A673 (cell line): Measurements from ENCODE around the gene ABCG8. TPM values are rescaled to one million over a fixed set of nuclear protein-coding genes. Genes with fewer than 3 reads are reported as not detected.

ENCODE experiments used
- BruUV-seq: library from RNA; stranded (reverse); fragments of 400-500 nt; replicated peaks from 2 replicates; lab custom pipeline; 2021; lab: Mats Ljungman, UMichigan
- CTCF ChIA-PET: fragments of 300-600 bp; sonication (Branson Sonifier 250); formaldehyde crosslinking; loops from one replicate; lab custom pipeline; 2022; ENCODE audit warnings: antibody characterized with exemption; lab: Charles Lee
- POLR2A ChIA-PET: fragments of 300-600 bp; sonication (Branson Sonifier 250); formaldehyde crosslinking; loops from one replicate; lab custom pipeline; 2022; ENCODE audit warnings: antibody characterized with exemption; ENCODE audit not compliant: low non-redundant PET; lab: Charles Lee
- DNase-seq: peaks from one replicate; pipeline ENCODE4 v3.0.0-alpha.2; 2015; ENCODE audit warnings: low spot score
- H3K27ac ChIP-seq: fragments of 200-600 bp; sonication (generic); 2 replicates; pipeline ENCODE4 v1.5.1; 2016; ENCODE audit warnings: mixed run types, low read depth, mild to moderate bottlenecking, mixed read lengths, antibody characterized with exemption, low read length; ENCODE audit not compliant: poor library complexity, severe bottlenecking
- H3K27me3 ChIP-seq: fragments of 200-600 bp; sonication (generic); replicated peaks from 2 replicates; pipeline ENCODE4 v1.6.1; 2017; ENCODE audit warnings: mixed run types, low read depth, mild to moderate bottlenecking, mixed read lengths, antibody characterized with exemption, low read length; ENCODE audit not compliant: insufficient read depth, poor library complexity
- H3K36me3 ChIP-seq: fragments of 200-600 bp; sonication (generic); 2 replicates; pipeline ENCODE4 v1.6.1; 2016; ENCODE audit warnings: mixed run types, mild to moderate bottlenecking, mixed read lengths, antibody characterized with exemption, low read length; ENCODE audit not compliant: insufficient read depth, poor library complexity, severe bottlenecking
- H3K4me1 ChIP-seq: fragments of 200-600 bp; sonication (generic); 2 replicates; pipeline ENCODE4 v1.6.1; 2017; ENCODE audit warnings: mixed run types, mild to moderate bottlenecking, mixed read lengths, antibody characterized with exemption, low read length; ENCODE audit not compliant: insufficient read depth, poor library complexity, severe bottlenecking
- H3K4me3 ChIP-seq: fragments of 200-600 bp; sonication (generic); 2 replicates; pipeline ENCODE4 v1.5.1; 2016; ENCODE audit warnings: low read depth, mixed run types, mild to moderate bottlenecking, mixed read lengths, low read length; ENCODE audit not compliant: poor library complexity, severe bottlenecking
- H3K9me3 ChIP-seq: fragments of 200-600 bp; sonication (generic); 2 replicates; pipeline ENCODE4 v1.6.1; 2016; ENCODE audit warnings: mixed run types, low read depth, mild to moderate bottlenecking, mixed read lengths, antibody characterized with exemption, low read length; ENCODE audit not compliant: poor library complexity, severe bottlenecking
- CTCF ChIP-seq: fragments of 300-800, 200-600 bp; sonication (generic); conservative IDR thresholded peaks from 2 replicates; pipeline ENCODE4 v1.5.1; 2017; ENCODE audit warnings: low read depth, mild to moderate bottlenecking, antibody characterized with exemption, low read length, moderate library complexity, mixed read lengths
- EZH2 ChIP-seq: fragments of 200-600 bp; sonication (generic); IDR thresholded peaks from 2 replicates; pipeline ENCODE4 v1.6.1; 2017; ENCODE audit warnings: borderline replicate concordance, low read depth, mild to moderate bottlenecking, mixed read lengths, antibody characterized with exemption, low read length; ENCODE audit not compliant: poor library complexity, severe bottlenecking
- intact Hi-C: fragments of 100-400 bp; cut with micrococcal nuclease; formaldehyde crosslinking; loops from one replicate; pipeline ENCODE4 v1.10.0; 2022; ENCODE audit not compliant: unreplicated experiment
- total RNA-seq: library from RNA; stranded (reverse); gene quantifications from 2 replicates; pipeline ENCODE4 v1.2.3, GENCODE V29; 2021

Gene ABCG8
- total RNA-seq, 1 experiment from 2014 or later: not detected

DNA sequence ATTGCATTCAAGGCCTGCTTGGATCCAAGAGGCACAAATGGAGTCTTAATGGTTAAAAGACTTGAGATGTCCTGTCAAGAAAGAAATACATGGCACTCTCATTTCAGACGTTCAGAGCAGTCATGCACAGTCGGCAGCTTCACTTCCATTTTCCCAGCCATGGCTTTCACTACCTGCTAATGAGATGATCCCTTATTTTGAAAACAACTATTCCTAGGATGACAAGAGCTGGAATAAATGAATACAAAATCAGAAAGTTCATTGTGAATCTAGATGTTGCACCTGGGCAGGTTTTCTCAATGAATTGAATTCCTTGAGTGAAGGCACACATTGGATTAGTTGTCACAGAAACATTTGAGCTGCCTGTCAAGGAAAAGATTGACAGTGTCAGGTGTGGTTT, 25.8 kb upstream of the ABCG8 start:
- no peaks in the 10 kb centered on the region for H3K36me3 ChIP-seq
- no peak overlapping the region for H3K4me3 ChIP-seq
- CTCF ChIA-PET: no interaction called here
- no peak overlapping the region for H3K27ac ChIP-seq
- no peak for TF ChIP-seq EZH2
- TF ChIP-seq CTCF: no peak
- no peaks in the 10 kb centered on the region for H3K27me3 ChIP-seq
- POLR2A ChIA-PET: no interaction called here
- DNase-seq: no peak
- intact Hi-C loops: no loop called here
- no TSS peak for BruUV-seq
- no peaks in the 10 kb centered on the region for H3K9me3 ChIP-seq
- no peaks in the 10 kb centered on the region for H3K4me1 ChIP-seq

GRCh38 chr2:43814711-43815110, 24.1 kb upstream of the ABCG8 start:
- no peaks in the 10 kb centered on the region for H3K4me1 ChIP-seq
- H3K27me3 ChIP-seq: no peaks in the 10 kb centered on the region
- POLR2A ChIA-PET: no interaction called here
- BruUV-seq: no TSS peak
- TF ChIP-seq CTCF (no peak), EZH2 (no peak)
- no peak overlapping the region for H3K27ac ChIP-seq
- no peaks in the 10 kb centered on the region for H3K9me3 ChIP-seq
- H3K4me3 ChIP-seq: no peak overlapping the region
- CTCF ChIA-PET: no interaction called here
- DNase-seq: no peak
- intact Hi-C loops: no loop called here
- H3K36me3 ChIP-seq: no peaks in the 10 kb centered on the region

- peak; percentile 28 for DNase-seq
- no TSS peak for BruUV-seq
- no peak overlapping the region for H3K4me3 ChIP-seq
- TF ChIP-seq CTCF: no peak
- POLR2A ChIA-PET: no interaction called here
- no peaks in the 10 kb centered on the region for H3K27me3 ChIP-seq
- intact Hi-C loops: no loop called here
- no peaks in the 10 kb centered on the region for H3K9me3 ChIP-seq
- H3K4me1 ChIP-seq: no peaks in the 10 kb centered on the region
- no peak overlapping the region for H3K27ac ChIP-seq
- no peaks in the 10 kb centered on the region for H3K36me3 ChIP-seq
- CTCF ChIA-PET: no interaction called here
Measured at GRCh38 chr2:43818761-43819160, 20.0 kb upstream of the ABCG8 start.
